PC-9 (cell line): Measurements from ENCODE around the gene PRSS22. TPM values are rescaled to one million over a fixed set of nuclear protein-coding genes. Genes with fewer than 3 reads are reported as not detected.

ENCODE experiments used
- BruUV-seq: library from RNA; stranded (reverse); fragments of 400-500 nt; replicated peaks from 2 replicates; lab custom pipeline; 2021; lab: Mats Ljungman, UMichigan
- CTCF ChIA-PET: fragments of 300-600 bp; sonication (Branson Sonifier 250); formaldehyde crosslinking; loops from one replicate; lab custom pipeline; 2022; ENCODE audit warnings: antibody characterized with exemption; lab: Charles Lee
- POLR2A ChIA-PET: fragments of 300-600 bp; sonication (Branson Sonifier 250); formaldehyde crosslinking; loops from one replicate; lab custom pipeline; 2022; ENCODE audit warnings: antibody characterized with exemption; ENCODE audit not compliant: unreplicated experiment; lab: Charles Lee
- DNase-seq, 2 experiments: peaks; one replicate each; pipeline versions ENCODE4 v3.0.0 to v3.0.0-alpha.2; 2015 to 2022; ENCODE audit warnings: mixed read lengths in 1 of 2
- H2AFZ ChIP-seq: fragments of 200-600 bp; sonication (generic); 2 replicates; pipeline ENCODE4 v1.8.1; 2017; ENCODE audit warnings: antibody characterized with exemption
- H3F3A ChIP-seq: fragments of 200-600 bp; sonication (generic); 2 replicates; pipeline ENCODE4 v1.8.1; 2017; ENCODE audit warnings: antibody characterized with exemption, mild to moderate bottlenecking, low read depth; ENCODE audit not compliant: insufficient read depth
- H3K27ac ChIP-seq: fragments of 200-600 bp; sonication (generic); 2 replicates; pipeline ENCODE4 v1.6.1; 2016; ENCODE audit warnings: mixed run types
- H3K27me3 ChIP-seq: fragments of 200-600 bp; sonication (generic); 2 replicates; pipeline ENCODE4 v1.6.1; 2016; ENCODE audit warnings: low read depth, mixed run types; ENCODE audit not compliant: insufficient read depth
- H3K36me3 ChIP-seq: fragments of 200-600 bp; sonication (generic); 2 replicates; pipeline ENCODE4 v1.6.1; 2016; ENCODE audit warnings: low read depth, mixed run types
- H3K4me1 ChIP-seq: fragments of 200-600 bp; sonication (generic); replicated peaks from 2 replicates; pipeline ENCODE4 v1.6.1; 2016; ENCODE audit warnings: mixed run types; ENCODE audit not compliant: insufficient read depth
- H3K4me2 ChIP-seq: fragments of 200-600 bp; sonication (generic); 2 replicates; pipeline ENCODE4 v1.6.1; 2017; ENCODE audit warnings: mixed run types
- H3K4me3 ChIP-seq: fragments of 200-600 bp; sonication (generic); 2 replicates; pipeline ENCODE4 v1.6.1; 2016; ENCODE audit warnings: mixed run types
- H3K79me2 ChIP-seq: fragments of 200-600 bp; sonication (generic); 2 replicates; pipeline ENCODE4 v1.6.1; 2017; ENCODE audit warnings: low read depth, mixed run types
- H3K9me2 ChIP-seq: fragments of 200-600 bp; sonication (generic); 2 replicates; pipeline ENCODE4 v1.8.1; 2017; ENCODE audit warnings: mild to moderate bottlenecking; ENCODE audit not compliant: insufficient read depth
- H3K9me3 ChIP-seq: fragments of 200-600 bp; sonication (generic); 2 replicates; pipeline ENCODE4 v1.8.1; 2016; ENCODE audit warnings: low read depth; ENCODE audit not compliant: insufficient read depth
- H4K20me1 ChIP-seq: fragments of 200-600 bp; sonication (generic); 2 replicates; pipeline ENCODE4 v1.8.1; 2017; ENCODE audit not compliant: insufficient read depth
- CTCF ChIP-seq: fragments of 200-600 bp; sonication (generic); conservative IDR thresholded peaks from 2 replicates; pipeline ENCODE4 v1.6.1; 2017; ENCODE audit warnings: mixed run types, antibody characterized with exemption, mild to moderate bottlenecking, moderate library complexity
- EZH2 ChIP-seq: fragments of 200-600 bp; sonication (generic); IDR thresholded peaks from 2 replicates; pipeline ENCODE4 v1.8.0; 2017; ENCODE audit warnings: antibody characterized with exemption, low read depth
- intact Hi-C: fragments of 100-400 bp; cut with micrococcal nuclease; formaldehyde crosslinking; loops from one replicate; pipeline ENCODE4 v1.10.0; 2022; ENCODE audit not compliant: unreplicated experiment
- total RNA-seq: library from RNA; stranded (reverse); gene quantifications from 2 replicates; pipeline ENCODE4 v1.2.3, GENCODE V29; 2021

The PRSS22 gene
- total RNA-seq, 1 experiment from 2014 or later, result 99.7 TPM

GRCh38 chr16:2822496-2822895 is 35.5 kb downstream of the PRSS22 start:
- Histone ChIP-seq H3K36me3 (no peaks in the 10 kb centered on the region), H3K79me2 (peaks cover 10% of the 10 kb centered on the region), H3F3A (peaks cover 31% of the 10 kb centered on the region; the same call in 1 of the 2 replicates), H3K27ac (no peak overlapping the region), H3K9me2 (no peaks in the 10 kb centered on the region), H3K4me1 (peaks cover 12% of the 10 kb centered on the region), H3K9me3 (no peaks in the 10 kb centered on the region), H3K4me3 (no peak overlapping the region), H4K20me1 (no peaks in the 10 kb centered on the region), H2AFZ (no peak overlapping the region), H3K27me3 (no peaks in the 10 kb centered on the region), H3K4me2 (no peak overlapping the region)
- ChIA-PET CTCF (no interaction called here), POLR2A (no interaction called here)
- BruUV-seq, result no TSS peak
- DNase-seq, result no peak
- TF ChIP-seq EZH2 (no peak), CTCF (no peak)
- intact Hi-C loops, result no loop called here

GRCh38 chr16:2822158-2822495 is 35.8 kb downstream of the PRSS22 start:
- POLR2A ChIA-PET, result no interaction called here

GRCh38 chr16:2821487-2822157 is 36.3 kb downstream of the PRSS22 start:
- no peaks in the 10 kb centered on the region for H3K9me2 ChIP-seq
- intact Hi-C loops, result no loop called here
- H3K79me2 ChIP-seq, result peaks cover 14% of the 10 kb centered on the region
- no peaks in the 10 kb centered on the region for H3K36me3 ChIP-seq
- no peak overlapping the region for H2AFZ ChIP-seq
- TF ChIP-seq EZH2 (no peak), CTCF (no peak)
- H3F3A ChIP-seq, result peaks cover 31% of the 10 kb centered on the region; the same call in 1 of the 2 replicates
- H3K27ac ChIP-seq, result no peak overlapping the region
- H3K27me3 ChIP-seq, result no peaks in the 10 kb centered on the region
- no peak overlapping the region for H3K4me2 ChIP-seq
- no TSS peak for BruUV-seq
- no peak for DNase-seq
- CTCF ChIA-PET, result no interaction called here
- POLR2A ChIA-PET, result no interaction called here
- peaks cover 14% of the 10 kb centered on the region for H3K4me1 ChIP-seq
- no peaks in the 10 kb centered on the region for H4K20me1 ChIP-seq
- no peak overlapping the region for H3K4me3 ChIP-seq
- no peaks in the 10 kb centered on the region for H3K9me3 ChIP-seq

More at GRCh38 chr16:2822158-2822495, 35.8 kb downstream of the PRSS22 start:
- no peak for DNase-seq
- no peak overlapping the region for H3K27ac ChIP-seq
- H3K9me3 ChIP-seq, result no peaks in the 10 kb centered on the region
- H3F3A ChIP-seq, result peaks cover 31% of the 10 kb centered on the region; the same call in 1 of the 2 replicates
- peaks cover 12% of the 10 kb centered on the region for H3K4me1 ChIP-seq
- H3K36me3 ChIP-seq, result no peaks in the 10 kb centered on the region
- H3K4me2 ChIP-seq, result no peak overlapping the region
- H3K27me3 ChIP-seq, result no peaks in the 10 kb centered on the region
- TF ChIP-seq CTCF, result no peak
- TF ChIP-seq EZH2, result no peak
- no peak overlapping the region for H2AFZ ChIP-seq
- CTCF ChIA-PET, result no interaction called here
- no TSS peak for BruUV-seq
- H3K9me2 ChIP-seq, result no peaks in the 10 kb centered on the region
- H3K79me2 ChIP-seq, result peaks cover 11% of the 10 kb centered on the region
- intact Hi-C loops, result no loop called here
- H4K20me1 ChIP-seq, result no peaks in the 10 kb centered on the region
- no peak overlapping the region for H3K4me3 ChIP-seq
